LNCaP clone FGC (cell line): ENCODE measurements around the gene MAP7.
A peak's percentile ranks its signal among the peaks of the same experiment; 100 is the strongest.

Experiments used
- DNase-seq: peaks from one replicate; pipeline ENCODE4 v3.0.0-alpha.2; 2011; ENCODE audit warnings: low read depth
- H3K4me3 ChIP-seq: 2 replicates; pipeline ENCODE4 v1.5.1; 2011; ENCODE audit warnings: mild to moderate bottlenecking, low read depth, low read length, control low read depth
- CTCF ChIP-seq: IDR thresholded peaks from 2 replicates; pipeline ENCODE4 v1.5.1; 2012; ENCODE audit warnings: mild to moderate bottlenecking; ENCODE audit not compliant: control insufficient read depth, insufficient read depth; ENCODE audit errors: extremely low read depth

The MAP7 gene

GRCh38 chr6:136571496-136571895 is 21.3 kb upstream of the MAP7 start:
- TF ChIP-seq CTCF, result no peak

DNA sequence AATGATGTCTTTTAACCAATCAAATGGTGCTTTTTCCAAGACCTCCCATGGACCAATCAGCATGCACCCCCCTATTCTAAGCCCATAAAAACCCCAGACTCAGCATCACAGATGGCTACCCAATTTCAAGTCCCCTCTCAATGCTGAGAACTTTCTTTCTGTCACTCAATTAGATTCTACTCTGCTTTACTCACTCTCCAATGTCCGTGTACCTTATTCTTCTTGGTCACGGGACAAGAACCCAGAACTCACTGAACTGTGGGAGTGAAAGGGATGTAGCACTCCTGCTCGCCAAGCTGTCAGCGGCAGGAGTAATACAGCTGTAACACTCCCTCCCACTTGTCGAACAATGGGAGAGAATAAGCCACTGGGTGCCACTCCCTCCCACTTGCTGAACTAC is 20.8 kb upstream of the MAP7 start:
- DNase-seq, result no peak
- H3K4me3 ChIP-seq, result no peak overlapping the region
- TF ChIP-seq CTCF, result no peak

More at GRCh38 chr6:136571496-136571895, 21.3 kb upstream of the MAP7 start:
- H3K4me3 ChIP-seq, result no peak overlapping the region
- no peak for DNase-seq

- DNase-seq, result no peak
- no peak overlapping the region for H3K4me3 ChIP-seq
- TF ChIP-seq CTCF, result no peak
Observed at GRCh38 chr6:136568129-136568528, 17.9 kb upstream of the MAP7 start.

GRCh38 chr6:136567688-136568087 is 17.5 kb upstream of the MAP7 start:
- TF ChIP-seq CTCF, result no peak
- H3K4me3 ChIP-seq, result no peak overlapping the region
- DNase-seq, result no peak

- H3K4me3 ChIP-seq, result no peak overlapping the region
- no peak for DNase-seq
Observed at GRCh38 chr6:136566851-136567250, 16.6 kb upstream of the MAP7 start.

GRCh38 chr6:136566007-136566487 is 15.8 kb upstream of the MAP7 start:
- peak; percentile 96 for DNase-seq
- TF ChIP-seq CTCF, result no peak
- no peak overlapping the region for H3K4me3 ChIP-seq

More at GRCh38 chr6:136566851-136567250, 16.6 kb upstream of the MAP7 start:
- no peak for TF ChIP-seq CTCF

DNA sequence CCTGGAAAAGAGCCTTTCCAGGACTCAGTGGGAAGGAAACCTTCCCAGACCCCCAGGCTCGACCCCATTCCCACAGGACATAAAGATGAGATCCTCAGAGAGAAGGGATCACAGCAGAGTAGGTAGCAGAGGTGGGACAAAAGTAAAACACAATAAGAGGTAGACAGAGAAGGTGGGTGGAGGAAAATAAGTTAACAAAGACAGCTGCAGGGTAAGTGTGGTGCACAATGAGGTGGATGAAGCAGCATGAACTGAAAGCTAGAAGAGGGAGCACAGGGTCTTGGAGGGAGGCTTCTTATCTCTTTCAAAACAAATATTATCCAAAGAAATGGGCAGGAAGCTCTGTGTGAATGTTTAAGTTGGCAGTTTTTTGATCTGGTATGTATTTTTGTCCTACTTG is 14.0 kb upstream of the MAP7 start:
- TF ChIP-seq CTCF, result no peak
- peak; percentile 88 for DNase-seq
- peak overlapping the region; percentile 21; the same call in 1 of the 2 replicates for H3K4me3 ChIP-seq
